Uterus (tissue), 4 donors: ENCODE measurements around the gene U2SURP. TPM values are rescaled to one million over a fixed set of nuclear protein-coding genes. Genes with fewer than 3 reads are reported as not detected.
A peak's percentile ranks its signal among the peaks of the same experiment; 100 is the strongest.

Experiments
- DNase-seq, 2 donors: peaks; one replicate each; pipeline ENCODE4 v3.0.0-alpha.2; 2019 to 2020
- H3K27ac ChIP-seq, 2 donors: fragments of 200-600 bp; sonication (generic); 1 replicate in 1 of 2; 2 replicates in 1 of 2; pipeline ENCODE4 v1.5.1; 2016 to 2018
- H3K27me3 ChIP-seq, 2 donors: fragments of 200-600 bp; sonication (generic); one replicate each; pipeline ENCODE4 v1.5.1; 2018 to 2019; ENCODE audit warnings: control low read depth in 1 of 2
- H3K36me3 ChIP-seq, 2 donors: fragments of 200-600 bp; sonication (generic); one replicate each; pipeline ENCODE4 v1.5.1; 2019; ENCODE audit warnings: control low read depth in 1 of 2
- H3K4me1 ChIP-seq, 2 donors: fragments of 200-600 bp; sonication (generic); one replicate each; pipeline ENCODE4 v1.5.1; 2018 to 2019; ENCODE audit warnings: control low read depth in 1 of 2
- H3K4me3 ChIP-seq, 2 donors: fragments of 200-600 bp; sonication (generic); 1 replicate in 1 of 2; 2 replicates in 1 of 2; pipeline ENCODE4 v1.5.1; 2018 to 2019; ENCODE audit warnings: mild to moderate bottlenecking in 1 of 2
- H3K9me3 ChIP-seq, 2 donors: fragments of 200-600 bp; sonication (generic); one replicate each; pipeline ENCODE4 v1.5.1; 2019; ENCODE audit warnings: control low read depth in 1 of 2
- CTCF ChIP-seq, 4 experiments: fragments of 200-600 bp in 2 of 4; fragments of 450-650 bp in 2 of 4; sonication (generic) in 2 of 4; IDR thresholded peaks; one replicate each; pipeline ENCODE4 v1.5.1; 2016 to 2019; ENCODE audit warnings: antibody characterized with exemption in 4 of 4, mild to moderate bottlenecking in 2 of 4, moderate library complexity in 1 of 4
- POLR2A ChIP-seq, 2 donors: fragments of 450-650 bp; IDR thresholded peaks; one replicate each; pipeline ENCODE4 v1.6.1; 2016; ENCODE audit warnings: antibody characterized with exemption in 2 of 2, mild to moderate bottlenecking in 1 of 2, moderate library complexity in 1 of 2
- intact Hi-C: fragments of 100-400 bp; cut with DNase I; formaldehyde crosslinking; loops from one replicate; pipeline ENCODE4 v1.15.1; 2023; ENCODE audit warnings: low total_unique reads
- total RNA-seq, 4 donors: library from RNA; depleted of rRNA in 3 of 4; stranded (reverse); fragments of >200 nt in 3 of 4; gene quantifications; one replicate each; pipeline versions ENCODE4 v1.1.0 to v1.2.4, GENCODE V29; 2014 to 2023
- donor health status: DM: yes; HTN: yes; CAD: no.

U2SURP gene
- total RNA-seq, 4 donors from 2014 or later, result 43.3 to 178 (median 87.2) TPM

GRCh38 chr3:142963516-142964448 is 37.6 kb upstream of the U2SURP start, which contains the start of gene PAQR9:
Gene PAQR9 (minus strand): TSS chr3:142963674. CDS start chr3:142963336, 338 bp downstream.
- intact Hi-C loops, result no loop called here
- TF ChIP-seq CTCF (IDR thresholded peaks at IDR 0.05) (no peak), POLR2A (IDR thresholded peaks at IDR 0.05) (no peak)
- Histone ChIP-seq H3K4me1 (peaks cover 0 to 7% of the 10 kb centered on the region in 2 donors), H3K36me3 (no peaks in the 10 kb centered on the region), H3K9me3 (no peaks in the 10 kb centered on the region), H3K4me3 (peak within 1 kb of the TSS; percentile 7 to 38), H3K27ac (no peak within 1 kb of the TSS), H3K27me3 (no peaks in the 10 kb centered on the region)
- DNase-seq, result no peak

GRCh38 chr3:142965581-142965980 is 35.8 kb upstream of the U2SURP start:
- TF ChIP-seq POLR2A (IDR thresholded peaks at IDR 0.05) (no peak), CTCF (IDR thresholded peaks at IDR 0.05) (no peak)
- Histone ChIP-seq H3K36me3 (no peaks in the 10 kb centered on the region), H3K4me1 (peaks cover 0 to 7% of the 10 kb centered on the region in 2 donors), H3K27ac (no peak overlapping the region), H3K9me3 (no peaks in the 10 kb centered on the region), H3K27me3 (no peaks in the 10 kb centered on the region), H3K4me3 (no peak overlapping the region)
- intact Hi-C loops, result no loop called here
- DNase-seq, result no peak

- Histone ChIP-seq H3K4me3 (no peak overlapping the region), H3K27ac (no peak overlapping the region), H3K9me3 (no peaks in the 10 kb centered on the region), H3K36me3 (no peaks in the 10 kb centered on the region), H3K4me1 (peaks cover 0 to 7% of the 10 kb centered on the region in 2 donors), H3K27me3 (no peaks in the 10 kb centered on the region)
- no peak for DNase-seq
- intact Hi-C loops, result no loop called here
- no peak for TF ChIP-seq CTCF (IDR thresholded peaks at IDR 0.05)
- TF ChIP-seq POLR2A (IDR thresholded peaks at IDR 0.05), result no peak
Observed at GRCh38 chr3:142966808-142967207, 34.6 kb upstream of the U2SURP start.

- H3K27ac ChIP-seq, result no peak overlapping the region
- no peaks in the 10 kb centered on the region for H3K27me3 ChIP-seq
- DNase-seq, result no peak
- H3K4me3 ChIP-seq, result no peak overlapping the region
- no peaks in the 10 kb centered on the region for H3K36me3 ChIP-seq
- no peaks in the 10 kb centered on the region for H3K9me3 ChIP-seq
- H3K4me1 ChIP-seq, result peaks cover 0 to under 1% of the 10 kb centered on the region in 2 donors
- TF ChIP-seq CTCF (IDR thresholded peaks at IDR 0.05) (no peak), POLR2A (IDR thresholded peaks at IDR 0.05) (no peak)
- intact Hi-C loops, result no loop called here
Observed at GRCh38 chr3:142968319-142969025, 32.9 kb upstream of the U2SURP start.

GRCh38 chr3:142971431-142971830 is 29.9 kb upstream of the U2SURP start:
- TF ChIP-seq POLR2A (IDR thresholded peaks at IDR 0.05), result no peak
- TF ChIP-seq CTCF (IDR thresholded peaks at IDR 0.05), result no peak
- DNase-seq, result no peak
- H3K36me3 ChIP-seq, result no peaks in the 10 kb centered on the region
- intact Hi-C loops, result no loop called here
- H3K27ac ChIP-seq, result no peak overlapping the region
- no peaks in the 10 kb centered on the region for H3K27me3 ChIP-seq
- no peaks in the 10 kb centered on the region for H3K4me1 ChIP-seq
- no peaks in the 10 kb centered on the region for H3K9me3 ChIP-seq
- no peak overlapping the region for H3K4me3 ChIP-seq
